ENCODE results near the gene OPCML. TPM values are rescaled to one million over a fixed set of nuclear protein-coding genes. Genes with fewer than 3 reads are reported as not detected.

The OPCML gene
- total and polyA plus RNA-seq, 2 donors (not counting 1 experiment from before 2014, with no cell fraction given), result not detected

DNA sequence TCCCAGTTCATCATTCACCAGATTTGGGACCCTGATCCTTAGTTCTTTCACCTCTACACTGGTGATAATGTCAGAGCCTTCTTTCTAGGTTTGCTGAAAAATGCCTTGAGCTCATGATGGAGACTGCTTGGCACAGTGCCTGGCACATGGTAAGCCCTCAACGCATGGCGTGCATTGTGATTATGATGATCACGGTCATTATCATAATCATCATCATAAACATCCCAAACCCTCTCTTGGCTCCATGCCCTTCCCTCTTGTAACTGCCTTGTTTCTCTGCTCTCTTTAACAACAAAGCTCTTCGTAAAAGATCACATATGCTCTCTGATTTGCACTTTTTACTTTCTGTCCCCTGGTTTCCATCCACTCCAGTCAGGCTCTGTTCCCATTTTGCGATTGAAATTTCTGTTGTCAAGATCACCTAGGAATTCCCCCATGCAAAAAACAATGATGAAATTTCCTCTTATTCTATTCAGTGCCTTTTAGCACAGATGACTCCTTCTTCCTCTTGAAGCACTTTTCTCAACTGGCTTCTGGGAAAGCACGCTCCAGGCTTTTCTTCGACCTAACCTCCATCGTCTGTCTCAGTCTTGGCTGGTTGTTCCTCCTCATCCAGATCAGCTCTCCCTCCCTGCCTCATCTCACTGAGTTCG lies 479.1 kb downstream of the OPCML start:
- no peaks in the 10 kb centered on the region for H3K27me3 Mint-ChIP-seq
- POLR2A ChIA-PET, result no interaction called here
- no peak overlapping the region for H3K4me3 Mint-ChIP-seq
- Histone ChIP-seq H3K27me3 (replicated peaks in 1 of 4; ENCODE audit: control extremely low read depth in 1 of 4, control insufficient read depth in 3 of 4, insufficient read depth in 4 of 4, low read length in 3 of 4) (no peaks in the 10 kb centered on the region), H3K79me2 (ENCODE audit: control insufficient read depth, insufficient read depth, low read length) (no peaks in the 10 kb centered on the region), H4K20me1 (ENCODE audit: control insufficient read depth, insufficient read depth, low read length, poor library complexity, severe bottlenecking) (no peaks in the 10 kb centered on the region), H3K9me3 (ENCODE audit: control extremely low read depth in 1 of 3, control insufficient read depth in 2 of 3, insufficient read depth in 1 of 3, low read length in 2 of 3) (peaks cover 0 to 4% (median 0%) of the 10 kb centered on the region in 3 donors), H3K4me1 (ENCODE audit: control insufficient read depth in 2 of 2, insufficient read depth in 2 of 2, low read length in 2 of 2) (no peaks in the 10 kb centered on the region), H3K36me3 (replicated peaks in 1 of 2; ENCODE audit: control extremely low read depth in 1 of 2, control insufficient read depth in 1 of 2, extremely low read depth in 1 of 2, insufficient read depth in 2 of 2, low read length in 1 of 2) (no peaks in the 10 kb centered on the region), H3K4me2 (replicated peaks; ENCODE audit: low read depth, low read length, poor library complexity, severe bottlenecking) (no peak overlapping the region), H2AFZ (ENCODE audit: insufficient read depth, low read depth, low read length, poor library complexity, severe bottlenecking) (no peak overlapping the region), H3K4me3 (ENCODE audit: control extremely low read depth in 1 of 5, extremely low read depth in 1 of 5, insufficient read depth in 1 of 5, low read depth in 2 of 5, low read length in 4 of 5) (no peak overlapping the region), H3K9ac (ENCODE audit: low read length) (no peak overlapping the region), H3K27ac (ENCODE audit: low read length in 2 of 2) (no peak overlapping the region)
- DNase-seq, result no peak
- 85% methylated on average over 9 of the region's 9 CpGs for WGBS (ENCODE audit: insufficient coverage)
- no peak overlapping the region for H3K27ac Mint-ChIP-seq
- TF ChIP-seq EZH2 (IDR thresholded peaks at IDR 0.05; ENCODE audit: borderline replicate concordance, insufficient read depth, low read depth, low read length, poor library complexity, severe bottlenecking), result no peak
- TF ChIP-seq, protein P1, sequence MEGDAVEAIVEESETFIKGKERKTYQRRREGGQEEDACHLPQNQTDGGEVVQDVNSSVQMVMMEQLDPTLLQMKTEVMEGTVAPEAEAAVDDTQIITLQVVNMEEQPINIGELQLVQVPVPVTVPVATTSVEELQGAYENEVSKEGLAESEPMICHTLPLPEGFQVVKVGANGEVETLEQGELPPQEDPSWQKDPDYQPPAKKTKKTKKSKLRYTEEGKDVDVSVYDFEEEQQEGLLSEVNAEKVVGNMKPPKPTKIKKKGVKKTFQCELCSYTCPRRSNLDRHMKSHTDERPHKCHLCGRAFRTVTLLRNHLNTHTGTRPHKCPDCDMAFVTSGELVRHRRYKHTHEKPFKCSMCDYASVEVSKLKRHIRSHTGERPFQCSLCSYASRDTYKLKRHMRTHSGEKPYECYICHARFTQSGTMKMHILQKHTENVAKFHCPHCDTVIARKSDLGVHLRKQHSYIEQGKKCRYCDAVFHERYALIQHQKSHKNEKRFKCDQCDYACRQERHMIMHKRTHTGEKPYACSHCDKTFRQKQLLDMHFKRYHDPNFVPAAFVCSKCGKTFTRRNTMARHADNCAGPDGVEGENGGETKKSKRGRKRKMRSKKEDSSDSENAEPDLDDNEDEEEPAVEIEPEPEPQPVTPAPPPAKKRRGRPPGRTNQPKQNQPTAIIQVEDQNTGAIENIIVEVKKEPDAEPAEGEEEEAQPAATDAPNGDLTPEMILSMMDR (IDR thresholded peaks at IDR 0.05), result no peak
- ATAC-seq (ENCODE audit: low read depth), result no peak
- CTCF ChIA-PET, result no interaction called here
- H3K9me3 Mint-ChIP-seq (ENCODE audit: insufficient read depth), result no peaks in the 10 kb centered on the region
- H3K4me1 Mint-ChIP-seq, result no peaks in the 10 kb centered on the region
- intact Hi-C loops (cut with micrococcal nuclease), result no loop called here

DNA sequence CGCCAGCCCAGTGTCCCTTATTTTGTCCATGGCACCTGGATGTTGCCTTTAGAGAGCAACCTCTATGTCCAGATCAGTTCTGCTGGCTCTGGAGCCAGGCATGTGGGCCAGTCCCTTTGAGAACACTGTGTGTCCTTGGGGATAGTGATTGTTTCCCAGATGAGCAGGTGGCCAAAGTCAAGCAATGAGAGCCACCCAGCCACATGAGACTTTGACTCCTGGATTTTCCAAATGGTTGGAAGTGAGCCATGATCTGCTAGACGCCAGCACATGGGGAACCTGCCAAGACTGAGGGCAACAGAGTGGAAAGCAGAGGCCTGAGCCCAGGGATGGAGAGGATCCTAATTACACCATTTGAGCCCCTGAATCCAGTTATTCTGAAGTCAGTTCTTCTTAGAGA lies 479.8 kb downstream of the OPCML start:
- Histone ChIP-seq H3K27me3 (replicated peaks in 1 of 4; ENCODE audit: control extremely low read depth in 1 of 4, control insufficient read depth in 3 of 4, insufficient read depth in 4 of 4, low read length in 3 of 4) (no peaks in the 10 kb centered on the region), H4K20me1 (ENCODE audit: control insufficient read depth, insufficient read depth, low read length, poor library complexity, severe bottlenecking) (no peaks in the 10 kb centered on the region), H2AFZ (ENCODE audit: insufficient read depth, low read depth, low read length, poor library complexity, severe bottlenecking) (no peak overlapping the region), H3K4me1 (ENCODE audit: control insufficient read depth in 2 of 2, insufficient read depth in 2 of 2, low read length in 2 of 2) (no peaks in the 10 kb centered on the region), H3K36me3 (replicated peaks in 1 of 2; ENCODE audit: control extremely low read depth in 1 of 2, control insufficient read depth in 1 of 2, extremely low read depth in 1 of 2, insufficient read depth in 2 of 2, low read length in 1 of 2) (no peaks in the 10 kb centered on the region), H3K79me2 (ENCODE audit: control insufficient read depth, insufficient read depth, low read length) (no peaks in the 10 kb centered on the region), H3K4me3 (ENCODE audit: control extremely low read depth in 1 of 5, extremely low read depth in 1 of 5, insufficient read depth in 1 of 5, low read depth in 2 of 5, low read length in 4 of 5) (no peak overlapping the region), H3K9ac (ENCODE audit: low read length) (no peak overlapping the region), H3K4me2 (replicated peaks; ENCODE audit: low read depth, low read length, poor library complexity, severe bottlenecking) (no peak overlapping the region), H3K9me3 (ENCODE audit: control extremely low read depth in 1 of 3, control insufficient read depth in 2 of 3, insufficient read depth in 1 of 3, low read length in 2 of 3) (peaks cover 0 to 4% (median 0%) of the 10 kb centered on the region in 3 donors), H3K27ac (ENCODE audit: low read length in 2 of 2) (no peak overlapping the region)
- H3K27me3 Mint-ChIP-seq, result no peaks in the 10 kb centered on the region
- 92% methylated on average over 2 of the region's 2 CpGs for WGBS (ENCODE audit: insufficient coverage)
- H3K4me3 Mint-ChIP-seq, result no peak overlapping the region
- DNase-seq, result no peak
- no peaks in the 10 kb centered on the region for H3K4me1 Mint-ChIP-seq
- TF ChIP-seq EZH2 (IDR thresholded peaks at IDR 0.05; ENCODE audit: borderline replicate concordance, insufficient read depth, low read depth, low read length, poor library complexity, severe bottlenecking), result no peak
- TF ChIP-seq, protein P1 (IDR thresholded peaks at IDR 0.05), result no peak
- no peak overlapping the region for H3K27ac Mint-ChIP-seq
- no peak for ATAC-seq (ENCODE audit: low read depth)
- H3K9me3 Mint-ChIP-seq (ENCODE audit: insufficient read depth), result no peaks in the 10 kb centered on the region
- intact Hi-C loops (cut with micrococcal nuclease), result no loop called here
- ChIA-PET CTCF (no interaction called here), POLR2A (no interaction called here)
